RWPE1 (cell line): ENCODE data around the gene CHST3.

Experiments
- CTCF ChIA-PET: fragments of 350-600 bp; sonication (Branson Sonifier 250); formaldehyde crosslinking; extraction: SDS; loops from one replicate; lab custom pipeline; 2021; lab: Yijun Ruan, JAX
- POLR2A ChIA-PET: fragments of 400-600 bp; formaldehyde crosslinking; extraction: SDS; loops from one replicate; lab custom pipeline; 2020; ENCODE audit warnings: antibody characterized with exemption; ENCODE audit not compliant: low non-redundant PET; lab: Yijun Ruan, JAX
- DNase-seq: peaks from one replicate; pipeline ENCODE4 v3.0.0; 2012; ENCODE audit warnings: low spot score
- H3K27ac ChIP-seq: fragments of 450-650 bp; 2 replicates; pipeline ENCODE4 v1.5.1; 2017
- TF ChIP-seq, protein P1 (sequence below): fragments of 450-650 bp; conservative IDR thresholded peaks from 2 replicates; pipeline ENCODE4 v1.5.1; 2017; ENCODE audit warnings: low read depth, mild to moderate bottlenecking

CHST3 gene

DNA sequence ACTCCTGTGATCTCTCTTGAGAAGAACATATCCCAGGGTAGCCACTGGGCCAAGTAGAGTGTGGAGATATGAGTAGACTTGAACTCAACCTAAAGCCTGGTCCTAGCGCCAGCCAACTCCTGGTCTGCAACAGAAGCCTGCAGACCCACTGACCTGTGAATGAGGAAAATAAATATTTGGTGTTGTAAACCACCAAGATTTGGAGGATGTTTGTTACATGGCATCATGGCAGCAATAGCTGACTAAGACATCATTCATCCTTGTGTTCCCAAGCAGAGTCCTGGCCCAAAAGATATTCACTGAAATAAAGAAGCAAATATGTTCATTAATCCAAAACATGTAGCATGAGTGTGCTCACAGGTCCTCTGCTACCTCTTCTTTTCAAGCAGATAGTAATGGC, 26.0 kb upstream of the CHST3 start:
- ChIA-PET CTCF (interaction anchor here (0.6 kb wide), 1 partner anchor 125 kb away, joined by 4 read pairs; no protein-coding TSS in a partner anchor), POLR2A (no interaction called here)
- TF ChIP-seq, protein P1, sequence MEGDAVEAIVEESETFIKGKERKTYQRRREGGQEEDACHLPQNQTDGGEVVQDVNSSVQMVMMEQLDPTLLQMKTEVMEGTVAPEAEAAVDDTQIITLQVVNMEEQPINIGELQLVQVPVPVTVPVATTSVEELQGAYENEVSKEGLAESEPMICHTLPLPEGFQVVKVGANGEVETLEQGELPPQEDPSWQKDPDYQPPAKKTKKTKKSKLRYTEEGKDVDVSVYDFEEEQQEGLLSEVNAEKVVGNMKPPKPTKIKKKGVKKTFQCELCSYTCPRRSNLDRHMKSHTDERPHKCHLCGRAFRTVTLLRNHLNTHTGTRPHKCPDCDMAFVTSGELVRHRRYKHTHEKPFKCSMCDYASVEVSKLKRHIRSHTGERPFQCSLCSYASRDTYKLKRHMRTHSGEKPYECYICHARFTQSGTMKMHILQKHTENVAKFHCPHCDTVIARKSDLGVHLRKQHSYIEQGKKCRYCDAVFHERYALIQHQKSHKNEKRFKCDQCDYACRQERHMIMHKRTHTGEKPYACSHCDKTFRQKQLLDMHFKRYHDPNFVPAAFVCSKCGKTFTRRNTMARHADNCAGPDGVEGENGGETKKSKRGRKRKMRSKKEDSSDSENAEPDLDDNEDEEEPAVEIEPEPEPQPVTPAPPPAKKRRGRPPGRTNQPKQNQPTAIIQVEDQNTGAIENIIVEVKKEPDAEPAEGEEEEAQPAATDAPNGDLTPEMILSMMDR = no peak
- no peak overlapping the region for H3K27ac ChIP-seq
- DNase-seq = no peak

DNA sequence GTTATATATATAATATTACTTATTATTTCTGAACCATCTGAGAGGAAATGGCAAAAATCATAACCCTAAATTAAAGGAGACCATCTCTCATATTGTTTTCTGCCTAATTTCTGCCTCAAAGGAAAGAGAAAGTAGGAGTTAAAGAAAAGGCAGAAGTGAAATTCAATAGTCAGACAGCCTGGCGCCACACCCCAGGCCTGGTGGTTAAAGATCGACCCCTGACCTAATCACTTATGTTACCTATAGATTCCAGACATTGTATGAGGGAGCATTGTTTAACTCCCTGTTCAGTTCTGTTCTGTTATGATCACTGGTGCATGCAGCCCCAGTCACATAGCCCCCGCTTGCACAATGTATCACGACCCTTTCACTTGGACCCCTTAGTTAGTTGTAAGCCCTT, 24.9 kb upstream of the CHST3 start:
- DNase-seq = no peak
- TF ChIP-seq, protein P1 = no peak
- POLR2A ChIA-PET = no interaction called here
- H3K27ac ChIP-seq = no peak overlapping the region
- CTCF ChIA-PET = no interaction called here

DNA sequence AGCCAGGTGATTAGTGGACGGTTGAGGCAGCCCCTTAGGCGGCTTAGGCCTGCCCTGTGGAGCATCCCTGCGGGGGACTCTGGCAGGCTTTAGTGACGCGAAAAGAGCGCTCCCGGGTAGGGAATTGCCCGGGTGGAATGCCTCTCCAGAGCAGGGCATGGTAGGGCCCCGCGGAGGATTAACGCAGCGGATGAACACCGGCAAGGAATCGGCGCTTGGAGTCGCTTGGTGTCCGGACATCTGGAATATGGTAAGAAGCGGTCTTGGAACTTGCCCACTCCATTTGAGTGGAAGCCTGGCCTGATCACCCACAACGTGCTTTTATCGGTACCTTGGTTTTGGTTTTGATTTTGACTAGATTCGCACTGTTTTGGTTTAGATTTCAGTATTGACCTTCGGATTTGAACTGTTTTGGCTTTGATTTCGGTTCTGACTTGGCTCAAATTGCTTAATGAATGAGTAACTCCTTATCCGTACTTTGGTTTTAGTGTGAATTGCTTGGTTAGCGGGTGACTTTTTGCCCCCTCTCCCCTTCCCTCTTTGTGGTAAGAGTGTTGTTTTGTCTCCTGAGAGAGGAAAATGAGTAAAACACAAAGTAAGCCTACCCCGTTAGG, 24.2 kb upstream of the CHST3 start:
- CTCF ChIA-PET = no interaction called here
- H3K27ac ChIP-seq = no peak overlapping the region
- TF ChIP-seq, protein P1 = no peak
- POLR2A ChIA-PET = no interaction called here
- DNase-seq = no peak

DNA sequence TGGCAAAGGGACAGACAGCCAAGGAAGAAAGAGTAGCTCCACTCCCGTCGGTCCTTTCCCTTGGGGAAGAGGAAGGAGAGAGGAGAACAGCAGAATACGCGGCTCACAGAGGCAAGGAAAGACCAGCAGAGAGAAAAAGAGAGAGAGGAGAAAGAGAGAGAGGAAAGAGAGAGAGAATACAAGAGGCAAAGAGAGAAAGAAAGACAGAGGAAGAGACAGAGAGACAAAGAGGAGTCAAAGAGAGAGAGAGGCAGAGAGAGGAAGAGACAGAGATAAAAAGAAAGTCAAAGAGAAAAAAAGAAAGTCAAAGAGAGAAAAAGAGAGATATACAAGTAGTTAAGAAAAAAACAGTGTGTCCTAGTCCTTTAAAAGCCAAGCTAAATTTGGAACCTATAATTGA, 23.4 kb upstream of the CHST3 start:
- POLR2A ChIA-PET = no interaction called here
- H3K27ac ChIP-seq = no peak overlapping the region
- TF ChIP-seq, protein P1 = no peak
- CTCF ChIA-PET = no interaction called here
- DNase-seq = no peak

DNA sequence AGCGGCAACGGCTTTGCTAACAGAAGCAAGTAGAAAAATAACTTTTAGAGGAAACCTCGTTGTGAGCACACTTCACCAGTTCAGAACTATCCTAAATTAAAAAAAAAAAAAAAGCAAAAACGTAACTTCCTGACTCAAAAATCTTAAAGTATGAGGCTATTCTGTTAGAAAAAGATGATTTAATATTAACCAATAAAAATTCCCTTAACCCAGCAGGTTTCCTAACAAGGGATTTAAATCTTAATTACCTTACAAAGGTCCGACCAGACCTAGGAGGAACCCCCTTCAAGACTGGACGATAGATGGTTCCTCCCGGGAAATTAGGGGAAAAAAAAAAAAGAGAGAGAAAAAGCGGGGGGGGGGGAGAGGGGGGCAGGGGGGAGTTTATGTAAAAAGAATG, 22.9 kb upstream of the CHST3 start:
- CTCF ChIA-PET = no interaction called here
- TF ChIP-seq, protein P1 = no peak
- no peak for DNase-seq
- no peak overlapping the region for H3K27ac ChIP-seq
- POLR2A ChIA-PET = no interaction called here

DNA sequence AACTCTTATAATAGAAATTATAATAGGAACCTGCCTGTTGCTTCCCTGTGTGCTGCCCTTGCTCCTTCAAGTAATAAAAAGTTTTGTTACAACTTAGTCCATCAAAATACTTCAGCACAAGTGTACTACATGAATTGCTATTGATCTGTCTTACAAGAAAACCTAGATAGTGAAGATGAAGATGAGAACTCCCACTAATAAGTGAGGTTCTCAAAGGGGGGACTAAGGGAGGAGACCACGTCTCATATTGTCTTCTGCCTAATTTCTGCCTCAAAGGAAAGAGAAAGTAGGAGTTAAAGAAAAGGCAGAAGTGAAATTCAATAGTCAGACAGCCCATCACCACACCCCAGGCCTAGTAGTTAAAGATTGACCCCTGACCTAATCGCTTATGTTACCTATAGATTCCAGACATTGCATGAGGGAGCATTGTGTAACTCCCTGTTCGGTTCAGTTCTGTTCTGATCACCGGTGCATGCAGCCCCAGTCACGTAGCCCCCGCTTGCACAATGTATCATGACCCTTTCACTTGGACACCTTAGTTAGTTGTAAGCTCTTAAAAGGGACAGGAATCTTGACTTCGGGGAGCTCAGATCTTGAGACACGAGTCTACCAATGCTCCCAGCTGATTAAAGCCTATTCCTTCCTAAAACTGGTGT, 18.2 kb upstream of the CHST3 start:
- POLR2A ChIA-PET = interaction anchor here (0.5 kb wide), 1 partner anchor 42 kb away, joined by 3 read pairs; no protein-coding TSS in a partner anchor
- CTCF ChIA-PET = interaction anchor here (0.6 kb wide), 1 partner anchor 14 kb away, joined by 6 read pairs; no protein-coding TSS in a partner anchor
- TF ChIP-seq, protein P1 = no peak
- no peak overlapping the region for H3K27ac ChIP-seq
- no peak for DNase-seq
